Measurements from ENCODE around the gene CXCL11.
A peak's percentile ranks its signal among the peaks of the same experiment; 100 is the strongest.
"Not testable (repeated sequence)": the region's sequence is repeated elsewhere in the genome, so short reads cannot be mapped to it uniquely, and the experiment has no call there.

CXCL11 gene

DNA sequence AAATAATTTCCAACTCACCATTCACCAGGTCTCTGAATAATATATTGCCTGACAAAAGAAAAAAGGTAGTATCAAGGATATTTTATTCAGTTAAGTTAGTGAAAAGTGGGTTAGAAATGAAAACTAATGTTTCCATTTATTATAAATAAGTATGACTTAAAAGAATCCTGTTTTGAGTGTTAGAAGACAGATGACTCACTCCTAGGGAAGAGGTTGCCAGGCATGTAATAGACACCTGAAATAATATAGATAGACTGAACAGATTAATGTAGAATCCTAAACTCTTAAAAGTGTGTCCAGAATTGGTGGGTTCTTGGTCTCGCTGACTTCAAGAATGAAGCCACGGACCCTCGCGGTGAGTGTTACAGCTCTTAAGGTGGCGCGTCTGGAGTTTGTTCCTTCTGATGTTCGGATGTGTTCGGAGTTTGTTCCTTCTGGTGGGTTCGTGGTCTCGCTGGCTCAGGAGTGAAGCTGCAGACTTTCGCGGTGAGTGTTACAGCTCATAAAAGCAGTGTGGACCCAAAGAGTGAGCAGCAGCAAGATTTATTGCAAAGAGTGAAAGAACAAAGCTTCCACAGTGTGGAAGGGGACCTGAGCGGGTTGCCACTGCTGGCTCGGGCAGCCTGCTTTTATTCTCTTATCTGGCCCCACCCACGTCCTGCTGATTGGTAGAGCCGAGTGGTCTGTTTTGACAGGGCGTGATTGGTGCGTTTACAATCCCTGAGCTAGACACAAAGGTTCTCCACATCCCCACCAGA lies 6.5 kb upstream of the CXCL11 start:
- not testable (repeated sequence) for DNase-seq (ENCODE audit: low spot score)

- DNase-seq (ENCODE audit: low spot score): no peak
Measured at GRCh38 chr4:76036855-76037254, 985 bp upstream of the CXCL11 start.

DNA sequence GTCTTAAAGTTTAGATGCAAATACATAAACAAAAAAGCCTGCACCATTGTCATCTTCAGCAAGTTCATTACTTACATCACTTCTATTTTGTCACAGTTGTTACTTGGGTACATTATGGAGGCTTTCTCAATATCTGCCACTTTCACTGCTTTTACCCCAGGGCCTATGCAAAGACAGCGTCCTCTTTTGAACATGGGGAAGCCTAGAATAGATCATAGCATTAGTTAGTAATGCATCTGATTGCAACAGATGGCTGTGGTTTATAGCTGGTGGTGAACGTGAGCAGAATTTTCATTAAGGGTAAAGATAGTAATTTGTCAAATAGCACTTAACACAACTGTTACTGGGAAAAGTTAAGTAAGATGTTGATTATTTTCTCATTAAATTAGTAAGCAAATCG lies 729 bp downstream of the CXCL11 start:
- peak; percentile 29 for DNase-seq (ENCODE audit: low spot score)

DNA sequence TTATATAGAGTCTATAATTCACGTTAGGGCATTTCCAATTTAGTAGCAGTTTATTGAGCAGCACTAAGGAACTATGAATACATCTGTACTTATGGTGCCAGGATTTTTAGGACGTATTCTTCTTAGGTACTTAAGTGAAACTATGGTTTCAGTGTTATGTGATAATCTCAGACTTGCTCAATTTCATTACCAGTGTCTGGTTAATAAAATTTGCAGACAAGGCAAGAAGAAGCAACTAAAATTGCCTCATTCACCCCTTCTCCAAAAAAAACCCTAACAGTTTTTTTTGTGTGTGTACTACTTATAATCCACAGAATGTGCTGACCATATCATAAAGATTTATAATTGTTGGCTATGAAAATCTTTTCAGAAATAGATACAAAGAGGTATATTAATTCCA lies 6.6 kb downstream of the CXCL11 start:
- no peak for DNase-seq (ENCODE audit: low spot score)

DNA sequence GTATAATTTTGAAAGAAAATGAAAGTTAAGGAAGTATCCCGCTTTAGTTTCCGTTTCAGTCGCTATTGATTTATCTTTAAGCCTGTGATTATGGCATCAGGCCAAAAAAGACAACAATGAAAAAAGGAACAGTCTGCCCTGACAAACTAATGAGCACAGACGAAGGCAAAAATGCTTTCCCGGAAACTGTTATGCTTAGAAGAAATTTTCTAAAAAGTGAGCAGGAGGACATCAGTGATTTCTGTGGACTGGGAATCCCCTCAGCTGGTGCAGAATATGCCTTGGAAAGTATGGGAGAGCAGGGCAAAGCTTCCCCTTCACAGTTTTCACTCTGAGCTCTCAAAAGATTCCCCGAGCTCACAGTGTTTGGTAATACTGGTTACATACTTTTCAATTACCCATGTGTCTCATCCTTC lies 7.5 kb downstream of the CXCL11 start:
- no peak for DNase-seq (ENCODE audit: low spot score)

- no peak for DNase-seq (ENCODE audit: low spot score)
Measured at GRCh38 chr4:76024065-76024464, 11.8 kb downstream of the CXCL11 start.

- DNase-seq (ENCODE audit: low spot score): no peak
Measured at GRCh38 chr4:76023389-76023788, 12.5 kb downstream of the CXCL11 start, which contains the start of gene CXCL10. Gene CXCL10 (minus strand): TSS chr4:76023497. CDS start chr4:76023431, 66 bp downstream.

- DNase-seq (ENCODE audit: low spot score): no peak
Measured at GRCh38 chr4:76022677-76023076, 13.2 kb downstream of the CXCL11 start.

- DNase-seq (ENCODE audit: low spot score): no peak
Measured at GRCh38 chr4:76022031-76022430, 13.8 kb downstream of the CXCL11 start.

- DNase-seq (ENCODE audit: low spot score): no peak
Measured at GRCh38 chr4:76017056-76017686, 18.7 kb downstream of the CXCL11 start.

- DNase-seq (ENCODE audit: low spot score): no peak
Measured at GRCh38 chr4:76016393-76016792, 19.5 kb downstream of the CXCL11 start.

GRCh38 chr4:76013540-76013939 lies 22.3 kb downstream of the CXCL11 start:
- no peak for DNase-seq (ENCODE audit: low spot score)

DNA sequence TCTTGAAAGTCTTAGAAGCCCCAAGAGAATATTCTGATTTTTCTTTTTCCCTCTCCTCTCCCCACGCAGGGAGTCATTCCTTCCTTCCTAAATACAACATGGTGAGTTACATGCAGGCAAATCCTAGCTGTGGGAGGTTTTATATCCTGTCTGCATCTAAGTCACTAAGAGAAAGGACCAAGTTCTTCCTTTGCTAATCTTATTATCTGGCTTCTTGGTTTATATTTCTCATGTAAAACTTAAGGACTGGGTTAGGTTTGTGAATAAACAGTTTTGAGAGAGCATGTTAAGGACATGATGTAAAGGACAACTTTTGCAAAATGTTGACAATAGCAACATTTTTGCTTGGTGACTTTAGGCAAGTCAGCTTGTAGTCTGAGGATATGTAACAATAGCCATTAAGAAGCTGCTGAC lies 23.5 kb downstream of the CXCL11 start:
- DNase-seq (ENCODE audit: low spot score): no peak

DNA sequence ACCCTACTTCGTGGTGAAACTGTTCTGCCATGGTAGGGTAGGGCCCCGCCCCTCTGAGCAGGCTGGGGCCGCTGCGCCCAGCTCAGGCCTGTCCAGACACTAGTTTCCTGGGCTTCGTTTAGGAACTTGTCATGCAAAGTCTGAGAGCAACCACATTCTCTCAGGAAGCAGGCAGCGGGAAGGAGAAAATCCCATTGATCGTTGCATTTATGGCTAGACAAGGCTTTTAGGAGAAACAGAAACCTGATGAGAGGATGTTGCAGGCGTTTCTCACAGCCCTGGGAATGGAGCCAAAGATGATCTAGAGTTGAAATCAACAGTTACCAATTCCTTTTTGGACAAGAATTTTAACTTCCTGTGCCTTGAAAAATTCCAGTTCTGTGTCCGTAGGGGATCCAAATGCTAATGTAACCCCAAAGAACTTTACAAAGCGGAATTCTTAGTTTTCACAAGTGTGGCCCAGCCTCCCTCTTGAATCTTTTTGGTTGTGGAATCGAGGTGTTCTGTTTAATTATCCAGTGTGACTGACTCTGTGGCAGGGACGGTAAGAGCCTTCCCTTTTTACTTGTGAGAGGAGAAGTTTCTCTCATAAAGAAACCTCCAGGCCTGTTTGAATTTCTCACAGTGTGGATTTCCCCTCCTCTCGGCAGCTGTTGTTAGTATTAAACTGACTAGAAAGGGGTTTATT lies 24.0 kb downstream of the CXCL11 start:
- no peak for DNase-seq (ENCODE audit: low spot score)

DNA sequence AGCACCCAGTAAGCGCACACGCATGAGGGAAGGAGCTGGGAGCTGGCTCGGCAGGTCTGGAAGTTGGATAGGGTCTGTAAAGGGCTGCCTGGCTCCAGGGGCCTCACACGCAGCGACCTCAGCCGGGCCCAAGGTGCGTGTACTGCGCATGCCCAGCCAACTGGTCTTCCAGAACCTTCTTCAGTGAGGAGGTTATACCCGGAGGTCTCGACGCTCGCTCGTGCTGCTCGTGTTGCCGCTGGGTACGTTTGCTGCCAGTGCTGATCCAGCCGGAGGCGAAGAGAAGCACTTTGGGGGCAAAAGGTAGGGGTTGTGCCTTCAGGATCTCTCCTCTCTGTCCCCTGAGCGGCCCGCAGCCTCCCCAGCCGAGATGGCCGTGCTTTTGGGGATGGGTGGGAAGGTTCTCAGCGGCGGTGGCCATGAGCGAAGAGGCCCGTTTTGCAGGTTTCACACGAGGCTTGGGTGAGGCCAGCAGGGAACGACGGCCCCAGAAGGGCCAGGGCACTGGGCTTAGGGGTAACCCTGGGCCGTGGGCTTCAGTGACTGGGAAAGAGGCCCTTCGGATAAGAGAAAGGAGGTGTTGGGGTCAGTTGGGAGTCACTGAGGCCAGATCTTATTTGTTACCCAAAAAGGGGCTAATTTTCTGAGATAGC lies 24.7 kb downstream of the CXCL11 start:
- no peak for DNase-seq (ENCODE audit: low spot score)

GRCh38 chr4:76010576-76010975 lies 25.3 kb downstream of the CXCL11 start:
- DNase-seq (ENCODE audit: low spot score): no peak

- no peak for DNase-seq (ENCODE audit: low spot score)
Measured at GRCh38 chr4:76009311-76009710, 26.6 kb downstream of the CXCL11 start.

DNA sequence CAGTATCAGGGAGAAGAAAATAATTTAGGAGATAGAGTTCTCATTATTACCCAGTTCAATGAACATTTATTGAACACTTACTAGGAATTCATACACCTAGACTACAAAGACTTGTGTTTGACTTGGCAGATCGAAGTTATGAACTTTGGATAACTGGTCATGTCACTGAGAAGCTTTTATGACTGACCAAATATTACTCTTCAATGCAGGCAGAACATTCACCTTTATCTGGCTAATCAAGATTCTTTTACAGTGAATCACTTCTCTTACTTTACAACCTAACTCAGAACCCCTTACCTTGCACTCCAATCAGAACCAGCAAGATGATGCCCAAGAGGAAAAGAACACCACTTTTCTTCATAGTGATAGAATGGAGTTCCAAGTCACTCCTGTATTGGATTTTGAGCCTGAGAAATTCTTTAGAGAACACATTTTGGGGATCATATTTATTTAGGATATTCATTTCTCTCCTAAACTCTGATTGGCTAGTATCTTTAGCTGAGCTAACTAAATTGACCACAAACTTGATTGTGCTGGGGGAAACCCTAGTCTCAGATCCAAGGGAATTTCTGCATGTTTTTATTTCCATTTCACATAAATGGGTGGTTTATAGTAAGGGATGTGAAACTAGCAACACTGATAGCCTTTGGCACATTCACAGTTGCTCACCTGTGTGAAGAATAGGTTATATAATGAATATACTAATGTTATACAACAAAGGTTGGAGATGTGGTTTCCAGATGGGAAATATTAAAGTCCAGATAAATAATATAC lies 28.6 kb downstream of the CXCL11 start, which contains the start of gene CXCL9:
CXCL9 (minus strand) TSS at position 421 of the 774 bp plus-strand sequence; CDS start at position 361, 60 bp downstream.
- no peak for DNase-seq (ENCODE audit: low spot score)

GRCh38 chr4:76003620-76004019 lies 32.2 kb downstream of the CXCL11 start:
- no peak for DNase-seq (ENCODE audit: low spot score)

GRCh38 chr4:76003035-76003434 lies 32.8 kb downstream of the CXCL11 start:
- DNase-seq (ENCODE audit: low spot score): no peak

DNA sequence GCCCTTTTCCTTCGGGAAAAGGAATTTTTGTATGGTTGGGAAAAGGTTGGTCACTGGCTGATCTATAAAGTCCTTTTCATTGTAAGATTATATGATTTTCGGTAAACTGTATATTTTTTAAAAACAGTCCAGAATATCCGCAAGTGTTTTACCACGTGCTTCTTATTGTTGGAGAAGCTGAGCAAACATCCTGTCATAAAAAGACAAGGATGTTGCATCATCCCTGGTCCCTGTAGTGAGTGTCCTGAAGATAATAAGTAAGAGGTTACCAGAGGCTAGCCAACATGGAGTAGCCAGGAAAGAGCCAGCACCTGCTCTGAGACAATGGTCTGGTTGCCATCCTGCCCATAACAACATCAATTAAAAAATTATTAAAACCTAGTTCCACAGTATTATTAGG lies 33.7 kb downstream of the CXCL11 start:
- DNase-seq (ENCODE audit: low spot score): no peak

DNA sequence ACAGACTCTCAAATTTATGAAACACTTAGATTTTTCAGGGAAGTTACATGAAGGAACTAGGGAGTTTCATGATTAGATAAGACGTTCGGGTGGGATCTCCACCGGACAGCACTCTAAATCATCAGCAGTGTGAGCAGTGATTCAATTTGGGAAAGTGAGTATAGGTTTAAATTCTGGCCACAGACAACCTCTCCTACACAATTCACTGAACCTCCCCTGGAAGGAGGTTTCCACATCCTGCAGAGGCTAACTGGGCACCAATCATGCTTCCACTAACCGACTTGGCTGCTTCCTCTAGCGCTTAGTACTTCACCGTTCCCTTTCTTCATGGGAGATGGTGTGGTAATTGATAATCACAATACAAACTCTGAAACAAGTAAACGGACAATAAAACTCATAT lies 34.2 kb downstream of the CXCL11 start:
- DNase-seq (ENCODE audit: low spot score): no peak
